K562 treated with DMSO at 1 percent for 4 hours (cell line): Measurements from ENCODE around the gene CNGA1. TPM values are rescaled to one million over a fixed set of nuclear protein-coding genes. Genes with fewer than 3 reads are reported as not detected.

Source experiments
- total RNA-seq: library from RNA; unstranded; fragments of 300-600 nt; gene quantifications from 2 replicates; pipeline ENCODE4 v1.2.3, GENCODE V29; 2022; ENCODE audit not compliant: insufficient read depth

CNGA1 gene
- total RNA-seq = not detected in 2 replicates

GRCh38 chr4:48016141-48017107 lies at the start of gene CNGA1, which contains the start of gene NIPAL1:
CNGA1 (minus strand) TSS chr4:48016681; CDS start chr4:47952689, 63,992 bp downstream.
NIPAL1 (plus strand) TSS chr4:48016772; CDS start chr4:48016840, 68 bp downstream.

GRCh38 chr4:47914220-47914925 lies 102.1 kb downstream of the CNGA1 start, which contains the start of gene NFXL1:
NFXL1 (minus strand) TSS chr4:47914583; CDS start chr4:47914203, 380 bp downstream.

Other genes with a start within 250 kb of the CNGA1 start
- gene CORIN, start 178.6 kb downstream of the CNGA1 start, total RNA-seq = 0.71 TPM in 1 of 2 replicates, not detected in the other
- 7.4 and 8.8 TPM in 2 replicates for gene NFXL1, start 102.1 kb downstream of the CNGA1 start, total RNA-seq
- not detected in 2 replicates for gene NIPAL1, start 91 bp upstream of the CNGA1 start, total RNA-seq
- 2.6 and 3.7 TPM in 2 replicates for gene TXK, start 117.6 kb upstream of the CNGA1 start, total RNA-seq